Myocyte (in vitro differentiated cells): ENCODE data around the gene PPM1H. TPM values are rescaled to one million over a fixed set of nuclear protein-coding genes. Genes with fewer than 3 reads are reported as not detected.
"Not testable (repeated sequence)": the region's sequence is repeated elsewhere in the genome, so short reads cannot be mapped to it uniquely, and the experiment has no call there.

Source experiments
- DNase-seq: peaks from one replicate; pipeline ENCODE4 v3.0.0-alpha.2; 2012; ENCODE audit warnings: low read depth
- total RNA-seq: library from RNA; depleted of rRNA; stranded (reverse); fragments of >200 nt; gene quantifications from 2 replicates; pipeline ENCODE4 v1.2.3, GENCODE V29; 2014

PPM1H gene
- total RNA-seq, 1 donor from 2014 or later: 24.6 TPM

DNA sequence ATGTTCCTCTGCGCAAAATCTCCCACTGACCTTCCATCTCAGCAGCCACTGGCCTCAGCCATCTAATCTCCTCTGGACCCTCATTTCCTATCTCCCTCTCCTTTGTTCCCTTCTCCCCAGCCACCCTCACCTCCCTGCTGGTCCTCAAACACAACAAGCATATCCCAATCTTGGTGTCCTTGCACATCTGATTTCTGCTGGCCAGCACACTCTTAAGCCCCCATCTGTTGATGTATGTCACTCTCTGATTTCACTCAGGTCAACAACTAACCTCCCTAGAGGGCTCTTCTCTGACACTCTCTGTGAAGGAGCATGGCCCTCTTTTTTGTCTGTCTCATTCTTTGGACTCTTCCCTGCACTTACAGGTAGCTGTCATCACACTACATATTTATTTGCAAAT lies 25.6 kb downstream of the PPM1H start:
- no peak for DNase-seq

DNA sequence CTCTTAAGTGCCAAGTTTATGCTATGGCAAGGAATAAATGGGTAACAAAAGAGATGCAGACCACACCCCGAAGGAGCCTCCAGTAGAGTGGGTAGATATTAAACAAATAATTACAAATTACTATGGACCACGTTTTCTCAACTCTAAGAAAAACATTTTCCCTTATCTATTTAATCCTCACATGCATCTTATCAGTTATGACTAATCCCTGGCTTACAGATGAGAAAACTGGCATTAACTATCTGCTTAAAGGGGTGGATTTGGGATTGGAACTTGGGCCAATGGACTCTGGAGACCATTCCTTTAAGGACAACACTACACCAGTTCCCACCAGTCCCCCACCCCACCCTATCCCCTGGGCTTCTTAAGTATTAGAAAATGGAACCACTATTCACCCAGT lies 26.3 kb downstream of the PPM1H start:
- DNase-seq: no peak

DNA sequence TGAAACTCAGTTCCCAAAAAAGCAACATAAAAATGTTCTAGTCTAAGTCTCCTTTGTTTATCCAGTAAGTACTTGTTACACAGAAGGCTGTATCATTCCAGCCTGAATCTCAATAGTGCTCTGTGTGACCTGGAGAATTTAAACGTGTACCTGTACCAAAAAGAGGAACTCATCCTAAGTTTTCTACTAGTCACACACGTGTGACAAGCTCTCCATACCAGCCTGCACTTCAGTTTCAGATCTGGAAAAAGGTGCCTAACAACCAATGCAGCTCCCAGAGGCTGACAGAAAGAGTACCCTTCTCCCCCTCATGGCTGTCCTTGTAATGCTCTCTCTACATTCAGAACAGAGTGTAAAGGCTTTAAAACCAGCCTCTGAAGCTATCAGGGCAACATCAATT lies 27.4 kb downstream of the PPM1H start:
- no peak for DNase-seq

DNA sequence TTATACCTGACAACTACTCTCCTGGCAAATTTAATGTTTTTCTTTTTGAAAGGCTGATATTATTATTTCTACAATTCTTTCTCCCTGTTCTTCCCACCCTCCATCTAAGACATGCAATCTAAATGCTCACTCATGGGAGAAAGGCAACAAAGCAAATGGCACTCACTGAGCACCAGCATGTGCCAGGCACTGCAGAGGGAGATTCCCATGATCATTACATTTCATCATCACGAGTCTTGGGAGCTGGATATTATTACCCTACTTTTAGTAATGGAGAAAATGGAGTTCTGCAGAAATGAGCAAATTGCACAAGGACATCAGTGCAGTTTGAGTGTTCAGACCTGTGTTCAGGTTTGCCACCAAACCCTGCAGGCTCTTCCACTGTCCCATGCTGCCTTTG lies 27.9 kb downstream of the PPM1H start:
- no peak for DNase-seq

DNA sequence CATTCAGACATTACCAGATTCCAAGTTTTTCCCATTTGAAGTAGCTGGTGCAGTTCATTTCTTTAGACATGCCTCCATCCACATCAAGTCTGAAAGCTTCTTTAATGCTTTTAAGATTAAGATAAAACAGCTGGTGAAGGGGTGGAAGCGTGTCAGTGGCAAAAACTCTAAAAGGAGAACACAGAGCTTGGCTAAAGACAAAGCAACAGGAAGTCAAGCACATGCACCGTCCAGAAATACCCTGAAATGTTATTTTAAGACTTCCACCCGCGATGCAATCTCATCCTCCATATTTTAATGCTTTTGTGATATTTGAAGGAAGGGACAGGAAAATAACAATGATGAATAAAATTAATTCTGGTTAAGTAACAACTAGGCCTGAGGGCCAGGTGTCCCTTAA lies 31.8 kb downstream of the PPM1H start:
- DNase-seq: peak; percentile 71

DNA sequence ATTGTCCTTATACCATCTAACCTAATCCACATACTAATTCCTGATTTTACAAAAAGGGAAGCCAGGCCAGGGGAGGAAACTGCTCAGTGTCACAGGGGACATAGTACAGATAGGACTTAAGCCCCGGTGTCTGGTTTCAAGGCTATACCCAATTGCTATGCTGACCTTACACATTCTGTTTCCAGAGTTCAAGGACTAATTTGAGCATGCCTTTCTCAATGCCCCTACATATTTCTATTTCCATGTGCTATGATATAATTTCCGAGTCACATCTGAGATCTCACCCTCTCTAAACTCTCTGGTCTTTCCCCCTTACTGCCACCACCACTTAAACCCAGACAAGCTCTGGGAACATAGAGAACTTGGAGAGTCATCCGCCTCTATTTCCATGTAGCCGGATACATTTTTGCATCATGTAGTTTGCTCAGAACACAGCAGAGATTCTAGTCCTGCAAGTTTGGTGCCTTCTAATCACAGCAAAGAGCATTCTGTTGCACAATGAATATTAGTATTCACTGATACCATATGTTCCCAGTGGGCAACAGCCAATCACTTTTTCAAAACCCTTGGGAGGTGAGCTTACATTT lies 34.2 kb downstream of the PPM1H start:
- DNase-seq: no peak

DNA sequence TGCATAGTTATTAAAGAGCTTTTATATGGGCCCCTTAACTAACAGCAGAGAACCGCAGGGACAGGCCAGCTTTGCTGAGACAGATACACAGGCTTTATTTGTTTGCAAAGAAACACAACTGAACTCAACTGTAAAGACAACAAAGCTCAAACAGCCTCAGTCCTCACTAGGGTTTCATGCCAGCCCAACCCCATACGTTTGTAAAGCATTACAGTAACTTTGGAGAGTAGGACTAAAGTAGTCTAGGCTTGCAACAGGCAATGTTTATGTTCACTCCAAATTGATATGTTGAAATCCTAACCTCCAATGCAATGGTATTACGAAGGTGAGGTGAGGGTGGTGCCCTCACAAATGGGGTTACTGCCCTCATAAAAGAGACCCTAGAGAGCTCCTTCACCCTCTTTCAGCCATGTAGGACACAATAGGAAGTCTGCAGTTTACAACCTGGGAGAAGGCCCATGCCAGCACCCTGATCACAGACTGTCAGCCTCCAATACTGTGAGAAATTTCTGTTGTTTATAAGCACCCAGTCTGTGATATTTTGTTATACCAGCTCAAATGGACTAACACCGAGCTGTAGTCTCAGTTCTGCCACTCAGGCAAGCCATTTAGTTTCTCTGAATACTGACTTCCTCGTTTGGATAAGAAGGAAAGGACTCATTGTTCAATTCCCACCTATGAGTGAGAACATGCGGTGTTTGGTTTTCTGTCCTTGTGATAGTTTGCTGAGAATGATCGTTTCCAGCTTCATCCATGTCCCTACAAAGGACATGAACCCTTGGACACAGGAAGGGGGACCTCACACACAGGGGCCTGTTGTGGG lies 35.2 kb downstream of the PPM1H start:
- no peak for DNase-seq

DNA sequence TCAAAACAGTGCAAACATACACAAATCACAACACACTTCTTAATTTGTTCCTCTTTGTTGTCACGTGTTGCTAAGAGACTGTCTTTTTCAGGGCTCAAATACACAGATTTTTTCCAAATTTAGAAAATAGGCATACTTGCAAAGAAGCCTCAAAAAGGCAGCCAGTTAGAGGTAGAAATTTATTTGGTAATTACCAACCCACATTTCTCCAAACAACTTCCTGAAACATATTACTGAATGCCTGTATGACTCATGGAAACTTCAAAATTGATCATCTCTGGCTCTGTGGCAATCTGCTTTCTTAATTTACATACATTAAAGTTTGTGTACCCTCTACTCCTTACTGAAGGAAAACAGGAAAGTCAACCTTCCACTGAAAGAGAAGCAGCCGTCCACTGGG lies 36.4 kb downstream of the PPM1H start:
- DNase-seq: no peak

DNA sequence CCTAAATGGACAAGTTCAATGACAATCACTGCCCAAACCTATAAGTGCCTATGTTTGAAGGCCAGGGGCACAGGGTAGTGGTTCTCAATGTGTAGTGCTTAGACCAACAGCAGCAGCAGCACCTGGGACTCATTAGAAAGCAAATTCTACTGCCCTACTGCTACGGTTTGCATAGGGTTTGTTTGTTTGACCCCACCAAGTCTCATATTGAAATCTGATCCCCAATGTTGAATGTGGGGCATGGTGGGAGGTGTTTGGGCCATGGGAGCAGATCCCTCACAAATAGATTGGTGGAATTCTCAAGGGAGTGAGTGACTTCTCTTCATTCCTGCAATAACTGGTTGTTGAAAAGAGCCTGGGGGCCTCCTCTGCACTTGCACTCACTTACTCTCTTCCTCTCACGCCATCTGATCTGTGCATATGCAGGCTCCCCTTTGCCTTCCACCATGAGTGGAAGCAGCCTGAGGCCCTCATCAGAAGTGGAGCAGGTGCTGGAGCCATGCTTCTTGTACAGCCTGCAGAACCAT lies 39.5 kb downstream of the PPM1H start:
- DNase-seq: no peak

DNA sequence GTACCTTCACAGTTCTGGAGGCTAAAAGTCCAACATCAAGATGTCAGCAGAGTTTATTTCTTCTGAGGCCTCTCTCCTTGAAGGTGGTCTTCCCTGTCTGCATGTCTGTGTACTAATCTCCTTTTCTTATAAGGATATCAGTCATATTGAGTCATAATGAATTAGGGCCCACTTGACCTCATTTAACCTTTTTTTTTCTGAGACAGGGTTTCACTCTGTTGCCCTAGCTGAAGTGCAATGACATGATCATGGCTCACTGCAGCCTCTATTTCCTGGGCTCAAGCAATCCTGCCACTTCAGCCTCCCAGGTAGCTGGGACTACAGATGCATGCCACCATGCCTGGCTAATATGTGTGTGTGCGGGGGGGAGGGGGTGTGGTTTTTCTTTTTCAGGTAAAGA lies 41.7 kb downstream of the PPM1H start:
- DNase-seq: no peak

DNA sequence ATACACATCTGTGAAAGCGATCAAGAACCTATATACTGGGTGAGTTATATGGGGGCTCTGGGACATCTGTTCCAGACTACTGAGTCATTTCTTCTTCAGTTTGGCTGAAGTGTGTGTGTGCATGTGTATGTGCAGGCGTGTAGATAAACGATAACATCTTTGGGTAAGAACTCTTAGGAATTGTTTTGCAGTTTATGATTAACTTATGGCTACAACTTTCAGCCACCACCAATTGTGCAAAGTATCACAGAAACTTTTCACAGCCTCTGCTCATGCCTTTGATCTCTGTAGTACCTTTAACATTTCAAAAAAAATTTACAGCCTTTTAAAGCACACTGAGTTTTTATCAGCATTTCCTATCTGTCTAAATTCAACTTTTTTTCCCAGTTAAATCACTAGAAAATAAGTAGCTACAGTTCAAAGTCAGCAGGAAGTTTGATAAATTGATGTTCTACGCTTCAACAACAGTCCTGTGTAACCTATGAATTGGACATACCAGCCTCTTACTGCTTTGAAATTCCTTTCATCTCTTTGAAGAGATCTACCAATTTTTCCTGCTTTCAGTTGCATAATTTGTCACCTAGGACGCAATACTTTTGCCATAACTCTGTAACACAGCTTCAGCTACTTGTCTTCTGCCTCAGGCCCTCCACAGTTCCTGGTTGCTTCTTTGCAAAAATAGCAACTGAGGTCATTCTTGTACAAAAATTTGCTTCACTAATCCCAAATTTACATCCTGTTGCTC lies 43.0 kb downstream of the PPM1H start:
- no peak for DNase-seq

DNA sequence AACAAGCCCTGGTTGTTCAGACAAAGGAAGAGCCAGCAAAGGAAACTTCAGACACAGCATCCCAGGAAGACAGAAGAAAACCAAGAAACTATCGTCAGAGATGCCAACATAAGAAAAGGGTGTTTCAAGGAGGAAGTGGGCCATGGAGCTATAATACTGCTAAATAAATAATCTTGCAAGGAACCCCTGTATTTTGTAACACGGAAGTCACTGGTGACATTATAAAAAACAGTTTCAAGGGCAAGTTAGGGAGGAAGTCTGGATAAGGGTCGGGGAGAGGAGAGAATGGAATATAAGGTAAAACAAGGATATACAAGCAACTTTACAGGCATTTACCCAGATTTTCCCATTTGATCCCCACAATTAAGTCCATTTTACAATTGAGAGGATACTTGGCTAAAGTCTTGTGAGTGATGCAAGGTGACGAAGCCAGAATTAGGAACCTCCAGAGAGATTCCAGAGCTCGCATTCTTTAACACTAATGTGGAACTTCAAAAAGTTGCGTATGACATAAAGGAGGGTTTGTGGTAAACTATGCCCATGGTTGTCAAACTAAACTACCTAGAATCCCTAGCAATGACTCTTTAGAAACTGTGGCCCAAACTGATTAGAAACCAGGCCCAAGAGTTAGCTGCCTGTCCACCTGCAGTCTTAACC lies 46.4 kb downstream of the PPM1H start:
- no peak for DNase-seq

DNA sequence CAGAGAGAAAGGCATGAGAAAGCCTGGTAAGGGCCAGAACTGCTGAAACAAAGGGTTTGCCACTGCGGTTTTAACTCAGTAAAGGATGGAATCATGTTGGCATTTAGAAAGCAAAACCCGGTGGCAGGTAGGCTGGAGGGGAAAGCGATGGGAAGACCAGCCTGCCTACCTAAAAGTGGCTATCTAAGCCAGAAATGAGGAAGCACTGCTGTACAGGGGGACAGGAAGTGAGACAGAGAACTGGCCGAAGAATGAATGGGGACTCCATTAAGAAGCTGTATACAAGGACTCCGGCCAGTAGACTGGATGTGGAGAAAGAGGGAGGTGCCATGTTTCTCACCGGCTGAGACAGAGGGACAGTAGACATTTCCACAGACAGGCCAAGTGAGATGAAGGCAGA lies 48.2 kb downstream of the PPM1H start:
- no peak for DNase-seq

DNA sequence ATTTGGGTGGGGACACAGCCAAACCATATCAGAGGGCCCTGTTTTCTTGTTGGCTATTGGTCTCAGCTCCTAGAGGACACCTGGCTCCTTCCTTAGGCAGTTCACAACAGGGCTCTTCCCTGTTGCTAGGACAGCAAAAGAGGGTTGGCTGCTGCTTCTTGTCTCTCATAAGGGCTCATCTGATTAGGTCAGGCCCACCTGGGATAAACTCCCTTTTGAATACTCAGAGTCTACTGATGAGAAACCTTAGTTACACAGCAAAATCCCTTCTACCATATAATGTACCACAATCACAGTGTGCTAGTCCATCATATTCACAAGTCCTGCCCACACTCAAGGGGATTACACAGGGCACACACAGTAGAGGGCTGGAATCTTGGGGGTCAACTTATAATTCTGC lies 49.7 kb downstream of the PPM1H start:
- DNase-seq: no peak

DNA sequence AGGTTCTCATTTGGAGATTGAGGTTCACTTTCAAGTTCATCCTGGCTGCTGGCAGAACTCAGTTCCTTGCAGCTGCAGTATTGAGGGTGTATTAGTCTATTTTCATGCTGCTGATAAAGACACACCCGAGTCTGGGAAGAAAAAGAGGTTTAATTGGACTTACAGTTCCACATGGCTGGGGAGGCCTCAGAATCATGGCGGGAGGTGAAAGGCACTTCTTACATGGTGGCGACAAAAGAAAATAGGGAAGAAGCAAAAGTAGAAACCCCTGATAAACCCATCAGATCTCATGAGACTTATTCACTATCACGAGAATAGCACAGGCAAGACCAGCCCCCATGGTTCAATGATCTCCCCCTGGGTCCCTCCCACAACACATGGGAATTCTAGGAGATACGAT lies 50.1 kb downstream of the PPM1H start:
- not testable (repeated sequence) for DNase-seq

DNA sequence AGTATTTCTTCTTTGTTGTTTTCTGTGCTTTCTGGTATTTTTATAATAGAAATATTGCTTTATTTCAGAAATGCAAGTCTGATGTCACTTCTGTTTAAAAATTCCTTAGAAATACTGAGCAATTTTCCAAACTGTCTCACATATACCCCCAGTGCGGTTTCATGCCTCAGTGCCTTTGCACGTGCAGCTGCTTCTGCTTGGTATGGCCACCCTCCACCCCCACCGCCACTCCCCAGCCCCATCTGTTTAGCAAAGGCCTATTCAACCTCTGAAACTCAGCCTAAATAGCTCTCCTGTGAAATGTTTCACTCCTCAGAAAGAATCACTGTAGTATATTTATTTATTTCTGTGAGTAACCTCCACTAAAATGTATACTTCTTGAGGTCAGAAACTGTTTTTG lies 52.3 kb downstream of the PPM1H start:
- DNase-seq: no peak

DNA sequence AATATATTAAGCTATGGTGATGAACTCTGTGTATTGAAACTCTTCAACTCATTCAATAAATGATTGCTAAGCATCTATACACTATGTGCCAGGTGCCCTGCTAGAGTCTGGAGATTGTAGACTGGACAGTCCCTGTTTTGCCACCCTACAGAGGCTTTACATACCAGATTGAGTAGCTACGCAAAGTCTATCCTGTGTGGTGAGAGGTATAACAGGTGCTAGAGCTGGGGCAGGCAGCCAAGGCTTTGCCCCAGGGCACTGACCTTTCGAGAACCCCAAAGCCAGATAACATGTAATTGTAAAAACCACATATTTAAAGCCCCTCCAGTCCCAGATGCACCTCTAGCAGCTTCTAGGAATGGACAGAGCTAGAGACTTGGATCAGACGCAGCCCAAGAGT lies 52.8 kb downstream of the PPM1H start:
- no peak for DNase-seq

DNA sequence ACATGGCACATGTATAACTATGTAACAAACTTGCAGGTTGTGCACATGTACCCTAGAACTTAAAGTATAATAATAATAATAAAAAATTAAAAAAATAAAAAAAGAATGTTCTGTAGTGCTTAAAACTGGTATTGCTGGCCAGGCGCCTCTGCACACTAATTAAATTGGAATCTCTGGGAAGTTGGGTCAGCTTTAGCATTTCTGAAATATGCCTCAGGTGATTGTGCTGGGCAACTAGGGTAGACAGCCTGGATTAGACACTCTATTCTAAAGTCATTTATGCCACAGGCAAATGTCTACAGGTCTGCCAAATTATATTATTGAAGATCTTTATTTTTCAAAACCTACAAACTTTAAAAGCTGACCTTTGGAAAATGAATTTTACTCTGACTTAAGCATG lies 55.3 kb downstream of the PPM1H start:
- no peak for DNase-seq

DNA sequence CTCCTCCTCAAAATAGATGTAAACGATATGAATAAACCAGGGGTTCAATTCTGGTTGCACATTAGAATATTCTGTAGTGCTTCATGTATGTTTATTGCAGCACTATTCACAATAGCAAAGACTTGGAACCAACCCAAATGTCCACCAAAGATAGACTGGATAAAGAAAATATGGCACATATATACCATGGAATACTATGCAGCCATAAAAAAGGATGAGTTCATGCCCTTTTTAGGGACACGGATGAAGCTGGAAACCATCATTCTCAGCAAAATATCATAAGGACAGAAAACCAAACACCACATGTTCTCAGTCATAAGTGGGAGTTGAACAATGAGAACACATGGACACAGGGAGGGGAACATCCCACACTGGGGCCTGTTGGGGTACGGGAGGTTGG lies 55.7 kb downstream of the PPM1H start:
- DNase-seq: not testable (repeated sequence)

DNA sequence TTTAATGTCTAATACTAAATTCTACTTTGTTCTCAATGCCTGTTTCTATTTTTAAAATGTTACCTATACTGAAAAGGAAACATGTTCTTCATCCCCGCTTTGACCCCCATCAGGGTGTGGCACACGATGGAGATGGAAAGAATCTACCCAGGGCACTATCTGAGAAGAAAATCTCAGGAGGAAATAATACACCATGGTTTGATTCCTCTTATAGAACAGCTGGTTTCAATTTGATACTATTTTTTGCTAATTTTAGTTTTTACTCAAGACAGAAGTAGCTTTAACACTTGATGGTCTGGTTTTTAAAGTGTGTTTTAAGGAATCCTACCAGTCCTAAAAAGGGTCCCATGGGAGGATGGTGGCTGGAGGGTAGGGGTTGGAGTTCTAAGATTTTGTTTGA lies 56.7 kb downstream of the PPM1H start:
- DNase-seq: no peak

DNA sequence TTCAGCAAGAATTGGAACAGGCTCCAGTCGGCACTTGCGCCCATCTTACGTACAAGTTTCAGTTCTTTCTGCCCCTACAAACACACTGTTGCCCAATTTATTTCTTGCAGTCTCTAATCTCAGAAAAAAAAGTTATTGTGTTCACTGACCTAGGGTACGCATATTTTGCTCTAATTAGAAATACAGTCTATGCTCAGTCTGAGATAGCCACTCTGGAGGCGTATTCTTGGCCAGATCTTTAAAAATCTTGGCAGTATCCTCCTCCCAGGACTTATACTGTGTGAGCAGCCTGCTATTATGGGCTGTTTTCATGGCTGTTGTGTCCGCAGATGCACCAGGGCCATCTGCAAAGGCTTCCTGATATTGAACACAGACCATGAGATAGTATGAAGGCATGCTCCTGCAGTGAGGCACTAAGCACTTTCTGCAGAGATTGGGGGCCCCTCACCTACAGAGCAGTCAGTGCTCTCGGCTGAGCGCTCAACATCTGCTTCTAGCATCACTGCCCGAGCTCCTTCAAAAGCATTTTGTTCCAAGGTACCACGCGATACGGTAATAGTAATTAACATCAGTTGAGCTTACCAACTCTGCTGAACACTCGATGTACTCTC lies 57.9 kb downstream of the PPM1H start:
- no peak for DNase-seq
